Keratinocyte (primary cell): ENCODE results near the gene RO60.

Source experiments
- EZH2 ChIP-seq: IDR thresholded peaks from one replicate; pipeline ENCODE4 v1.6.1; 2012; ENCODE audit warnings: inconsistent platforms, mild to moderate bottlenecking, low read length, moderate library complexity
- TF ChIP-seq, protein P1 (sequence below), 3 experiments: IDR thresholded peaks in 1 of 3; conservative IDR thresholded peaks in 1 of 3; optimal IDR thresholded peaks in 1 of 3; 2 replicates in 2 of 3; 3 replicates in 1 of 3; pipeline versions ENCODE3 to v1.5.1; 2011; ENCODE audit warnings: low read length in 3 of 3, mild to moderate bottlenecking in 3 of 3, moderate library complexity in 2 of 3, control low read depth in 1 of 3, inconsistent platforms in 1 of 3; ENCODE audit not compliant: insufficient read depth in 2 of 3; ENCODE audit errors: extremely low read depth in 1 of 3

DNA sequence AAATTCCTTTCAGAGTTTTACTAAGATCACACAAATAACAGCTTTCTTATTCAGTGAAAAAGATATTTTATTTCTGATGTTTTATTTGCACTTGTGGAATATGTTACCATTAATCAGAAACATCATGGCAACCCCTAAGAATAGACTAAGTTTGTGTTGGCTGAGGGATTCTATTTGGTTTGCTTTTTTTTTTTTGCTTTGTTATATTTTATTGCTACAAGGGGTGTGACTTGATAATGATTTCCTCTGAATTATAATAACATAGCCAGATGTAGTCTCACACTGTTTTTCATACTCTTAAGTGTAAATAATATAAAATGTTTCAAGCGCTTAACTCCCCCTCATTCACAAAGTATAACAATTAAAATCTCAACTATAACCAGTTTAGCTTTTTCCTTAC lies 25.9 kb downstream of the RO60 start:
- TF ChIP-seq, protein P1, sequence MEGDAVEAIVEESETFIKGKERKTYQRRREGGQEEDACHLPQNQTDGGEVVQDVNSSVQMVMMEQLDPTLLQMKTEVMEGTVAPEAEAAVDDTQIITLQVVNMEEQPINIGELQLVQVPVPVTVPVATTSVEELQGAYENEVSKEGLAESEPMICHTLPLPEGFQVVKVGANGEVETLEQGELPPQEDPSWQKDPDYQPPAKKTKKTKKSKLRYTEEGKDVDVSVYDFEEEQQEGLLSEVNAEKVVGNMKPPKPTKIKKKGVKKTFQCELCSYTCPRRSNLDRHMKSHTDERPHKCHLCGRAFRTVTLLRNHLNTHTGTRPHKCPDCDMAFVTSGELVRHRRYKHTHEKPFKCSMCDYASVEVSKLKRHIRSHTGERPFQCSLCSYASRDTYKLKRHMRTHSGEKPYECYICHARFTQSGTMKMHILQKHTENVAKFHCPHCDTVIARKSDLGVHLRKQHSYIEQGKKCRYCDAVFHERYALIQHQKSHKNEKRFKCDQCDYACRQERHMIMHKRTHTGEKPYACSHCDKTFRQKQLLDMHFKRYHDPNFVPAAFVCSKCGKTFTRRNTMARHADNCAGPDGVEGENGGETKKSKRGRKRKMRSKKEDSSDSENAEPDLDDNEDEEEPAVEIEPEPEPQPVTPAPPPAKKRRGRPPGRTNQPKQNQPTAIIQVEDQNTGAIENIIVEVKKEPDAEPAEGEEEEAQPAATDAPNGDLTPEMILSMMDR (optimal IDR thresholded peaks at IDR 0.05 in 1 of 3, IDR thresholded peaks at IDR 0.05 in 1 of 3, conservative IDR thresholded peaks at IDR 0.05 in 1 of 3; ENCODE audit: extremely low read depth in 1 of 3, insufficient read depth in 2 of 3, low read length in 3 of 3), result no peak
- no peak for TF ChIP-seq EZH2
